ENCODE results near the gene PEA15.

DNA sequence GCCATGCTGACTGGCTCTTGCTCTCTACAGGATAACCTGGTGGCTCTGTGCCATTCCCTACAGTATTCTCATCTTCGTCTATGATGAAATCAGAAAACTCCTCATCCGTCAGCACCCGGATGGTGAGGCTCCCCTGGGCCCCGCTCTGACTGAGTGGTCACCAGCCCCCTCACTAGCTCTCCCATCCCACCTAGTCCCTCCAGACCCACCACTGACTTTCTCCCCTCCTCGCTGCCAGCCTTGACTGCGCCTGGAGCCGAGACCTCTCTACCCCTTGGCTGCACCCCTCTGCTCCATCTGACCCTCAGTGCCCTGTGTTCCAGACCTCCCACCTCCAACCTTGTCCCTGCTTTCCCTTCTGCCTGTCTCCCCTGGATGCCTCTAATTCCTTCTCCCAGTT is 18.9 kb upstream of the PEA15 start:
- TF ChIP-seq NR1H2 (CRISPR knock-in tag; IDR thresholded peaks at IDR 0.05) (no peak), CTCF (IDR thresholded peaks at IDR 0.05) (no peak), ZNF232 (CRISPR knock-in tag; IDR thresholded peaks at IDR 0.05) (no peak), CBFB (CRISPR knock-in tag; IDR thresholded peaks at IDR 0.05; ENCODE audit: low read depth) (no peak), ATF2 (CRISPR knock-in tag; IDR thresholded peaks at IDR 0.05; ENCODE audit: borderline replicate concordance, low read depth) (no peak), ZNF121 (CRISPR knock-in tag; IDR thresholded peaks at IDR 0.05) (no peak), TP53 (CRISPR knock-in tag; IDR thresholded peaks at IDR 0.05) (no peak)
- TF ChIP-seq, protein P1, sequence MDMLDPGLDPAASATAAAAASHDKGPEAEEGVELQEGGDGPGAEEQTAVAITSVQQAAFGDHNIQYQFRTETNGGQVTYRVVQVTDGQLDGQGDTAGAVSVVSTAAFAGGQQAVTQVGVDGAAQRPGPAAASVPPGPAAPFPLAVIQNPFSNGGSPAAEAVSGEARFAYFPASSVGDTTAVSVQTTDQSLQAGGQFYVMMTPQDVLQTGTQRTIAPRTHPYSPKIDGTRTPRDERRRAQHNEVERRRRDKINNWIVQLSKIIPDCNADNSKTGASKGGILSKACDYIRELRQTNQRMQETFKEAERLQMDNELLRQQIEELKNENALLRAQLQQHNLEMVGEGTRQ (CRISPR knock-in tag; IDR thresholded peaks at IDR 0.05): no peak
